Keratinocyte (primary cell): ENCODE data around the gene NRARP. TPM values are rescaled to one million over a fixed set of nuclear protein-coding genes. Genes with fewer than 3 reads are reported as not detected.

Source experiments
- DNase-seq: peaks from one replicate; pipeline ENCODE4 v3.0.0-alpha.2; 2011; ENCODE audit warnings: low read depth, missing footprints, low spot score
- FAIRE-seq: peaks from 2 replicates; lab custom pipeline; 2011; peaks lifted over from hg19 to GRCh38; lab: Jason Lieb, UNC
- H2AFZ ChIP-seq: 2 replicates; pipeline ENCODE4 v1.6.0; 2012; ENCODE audit warnings: low read length, control low read depth, inconsistent platforms; ENCODE audit not compliant: control insufficient read depth
- H3K27ac ChIP-seq: 2 replicates; pipeline ENCODE4 v1.5.1; 2011; ENCODE audit warnings: low read length; ENCODE audit not compliant: control insufficient read depth, insufficient read depth
- H3K27me3 ChIP-seq: 3 replicates; pipeline ENCODE4 v1.6.0; 2011; ENCODE audit warnings: low read length; ENCODE audit not compliant: control insufficient read depth, insufficient read depth; ENCODE audit errors: extremely low read depth
- H3K36me3 ChIP-seq, 2 experiments: 2 replicates in 1 of 2; 3 replicates in 1 of 2; pipeline ENCODE4 v1.5.1; 2011; ENCODE audit warnings: low read length in 2 of 2, mild to moderate bottlenecking in 1 of 2; ENCODE audit not compliant: control insufficient read depth in 2 of 2, insufficient read depth in 2 of 2; ENCODE audit errors: extremely low read depth in 1 of 2
- H3K4me1 ChIP-seq: 3 replicates; pipeline ENCODE4 v1.5.1; 2011; ENCODE audit warnings: low read length; ENCODE audit not compliant: control insufficient read depth, insufficient read depth; ENCODE audit errors: extremely low read depth
- H3K4me2 ChIP-seq: 3 replicates; pipeline ENCODE4 v1.6.0; 2011; ENCODE audit warnings: low read depth, low read length; ENCODE audit not compliant: control insufficient read depth, insufficient read depth; ENCODE audit errors: extremely low read depth
- H3K4me3 ChIP-seq, 3 experiments: fragments of 200-600 bp in 1 of 3; sonication (generic) in 1 of 3; 2 replicates in 2 of 3; 3 replicates in 1 of 3; pipeline ENCODE4 v1.5.1; 2011 to 2016; ENCODE audit warnings: low read length in 3 of 3, mild to moderate bottlenecking in 3 of 3, control low read depth in 2 of 3, inconsistent platforms in 1 of 3, low read depth in 1 of 3, mixed read lengths in 1 of 3, mixed run types in 1 of 3, moderate library complexity in 1 of 3; ENCODE audit not compliant: control insufficient read depth in 2 of 3, insufficient read depth in 2 of 3; ENCODE audit errors: extremely low read depth in 1 of 3
- H3K79me2 ChIP-seq: 2 replicates; pipeline ENCODE4 v1.6.0; 2012; ENCODE audit warnings: low read length; ENCODE audit not compliant: control insufficient read depth, insufficient read depth
- H3K9ac ChIP-seq: 3 replicates; pipeline ENCODE4 v1.6.0; 2011; ENCODE audit warnings: low read length; ENCODE audit not compliant: control insufficient read depth, insufficient read depth; ENCODE audit errors: extremely low read depth
- H3K9me1 ChIP-seq: 3 replicates; pipeline ENCODE4 v1.6.0; 2011; ENCODE audit warnings: low read length; ENCODE audit not compliant: control insufficient read depth, insufficient read depth; ENCODE audit errors: extremely low read depth
- H3K9me3 ChIP-seq: 2 replicates; pipeline ENCODE4 v1.5.1; 2012; ENCODE audit warnings: low read depth, low read length; ENCODE audit not compliant: control insufficient read depth
- H4K20me1 ChIP-seq: 3 replicates; pipeline ENCODE4 v1.6.0; 2011; ENCODE audit warnings: low read length; ENCODE audit not compliant: control insufficient read depth, insufficient read depth; ENCODE audit errors: extremely low read depth
- EZH2 ChIP-seq: IDR thresholded peaks from one replicate; pipeline ENCODE4 v1.6.1; 2012; ENCODE audit warnings: inconsistent platforms, mild to moderate bottlenecking, low read length, moderate library complexity
- dilution Hi-C: fragments of 300-500 bp; cut with MboI; formaldehyde crosslinking; loops from one replicate; pipeline ENCODE4 v1.7.0; 2020; ENCODE audit warnings: low sequenced_read_pairs; ENCODE audit not compliant: extremely low pct_ligation_motif_present
- polyA plus RNA-seq, 5 experiments: library from polyadenylated mRNA; depleted of rRNA in 3 of 5; stranded (reverse) in 3 of 5; stranded (forward) in 1 of 5; unstranded in 1 of 5; fragments of >200 nt; gene quantifications; 1 replicate in 1 of 5; 2 replicates in 3 of 5; 3 replicates in 1 of 5; pipeline versions ENCODE4 v1.2.1 to v1.2.3, GENCODE V29; 2011 to 2012; ENCODE audit warnings: missing spikeins in 2 of 5, low read depth in 1 of 5, low replicate concordance in 1 of 5
- TF ChIP-seq, protein P1 (sequence below), 3 experiments: IDR thresholded peaks in 1 of 3; conservative IDR thresholded peaks in 1 of 3; optimal IDR thresholded peaks in 1 of 3; 2 replicates in 2 of 3; 3 replicates in 1 of 3; pipeline versions ENCODE3 to v1.5.1; 2011; ENCODE audit warnings: low read length in 3 of 3, mild to moderate bottlenecking in 3 of 3, moderate library complexity in 2 of 3, control low read depth in 1 of 3, inconsistent platforms in 1 of 3; ENCODE audit not compliant: insufficient read depth in 2 of 3; ENCODE audit errors: extremely low read depth in 1 of 3

Gene NRARP
- polyA plus RNA-seq, 1 donor (not counting 4 experiments of a cell fraction or from before 2014, with no cell fraction given) = 2.4 TPM

DNA sequence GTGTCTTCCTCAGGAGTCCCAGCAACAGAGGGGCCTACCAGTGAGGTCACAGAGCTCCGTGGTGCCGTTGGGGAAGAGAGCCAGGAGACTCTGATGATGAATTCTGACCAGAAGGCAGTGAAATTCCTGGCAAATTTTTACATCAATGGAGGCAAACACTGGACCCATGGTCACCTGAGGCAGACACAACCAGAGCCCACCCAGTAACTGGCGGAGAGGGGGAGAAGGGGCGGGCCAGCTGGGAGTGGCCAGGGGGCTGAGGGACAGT, 50.9 kb downstream of the NRARP start, which contains the start of gene STPG3:
TSS of gene STPG3 (plus strand) at position 93 of the 268 bp plus-strand sequence. CDS start at position 94, 1 bp downstream.
- Histone ChIP-seq H3K9ac (no peak within 1 kb of the TSS), H3K9me1 (no peaks in the 10 kb centered on the region), H4K20me1 (no peaks in the 10 kb centered on the region), H3K27ac (no peak within 1 kb of the TSS), H3K27me3 (no peaks in the 10 kb centered on the region), H3K9me3 (no peaks in the 10 kb centered on the region), H3K4me3 (no peak within 1 kb of the TSS), H3K4me1 (peaks cover 7% of the 10 kb centered on the region), H2AFZ (no peak within 1 kb of the TSS), H3K4me2 (no peak within 1 kb of the TSS), H3K36me3 (peaks cover 0 to under 1% of the 10 kb centered on the region in 2 experiments), H3K79me2 (peaks cover 8% of the 10 kb centered on the region)
- no peak for TF ChIP-seq EZH2
- TF ChIP-seq, protein P1, sequence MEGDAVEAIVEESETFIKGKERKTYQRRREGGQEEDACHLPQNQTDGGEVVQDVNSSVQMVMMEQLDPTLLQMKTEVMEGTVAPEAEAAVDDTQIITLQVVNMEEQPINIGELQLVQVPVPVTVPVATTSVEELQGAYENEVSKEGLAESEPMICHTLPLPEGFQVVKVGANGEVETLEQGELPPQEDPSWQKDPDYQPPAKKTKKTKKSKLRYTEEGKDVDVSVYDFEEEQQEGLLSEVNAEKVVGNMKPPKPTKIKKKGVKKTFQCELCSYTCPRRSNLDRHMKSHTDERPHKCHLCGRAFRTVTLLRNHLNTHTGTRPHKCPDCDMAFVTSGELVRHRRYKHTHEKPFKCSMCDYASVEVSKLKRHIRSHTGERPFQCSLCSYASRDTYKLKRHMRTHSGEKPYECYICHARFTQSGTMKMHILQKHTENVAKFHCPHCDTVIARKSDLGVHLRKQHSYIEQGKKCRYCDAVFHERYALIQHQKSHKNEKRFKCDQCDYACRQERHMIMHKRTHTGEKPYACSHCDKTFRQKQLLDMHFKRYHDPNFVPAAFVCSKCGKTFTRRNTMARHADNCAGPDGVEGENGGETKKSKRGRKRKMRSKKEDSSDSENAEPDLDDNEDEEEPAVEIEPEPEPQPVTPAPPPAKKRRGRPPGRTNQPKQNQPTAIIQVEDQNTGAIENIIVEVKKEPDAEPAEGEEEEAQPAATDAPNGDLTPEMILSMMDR (optimal IDR thresholded peaks at IDR 0.05 in 1 of 3, IDR thresholded peaks at IDR 0.05 in 1 of 3, conservative IDR thresholded peaks at IDR 0.05 in 1 of 3; ENCODE audit: extremely low read depth in 1 of 3, insufficient read depth in 2 of 3, low read length in 3 of 3) = no peak
- dilution Hi-C loops = no loop called here
- no peak for DNase-seq
- FAIRE-seq = no peak

DNA sequence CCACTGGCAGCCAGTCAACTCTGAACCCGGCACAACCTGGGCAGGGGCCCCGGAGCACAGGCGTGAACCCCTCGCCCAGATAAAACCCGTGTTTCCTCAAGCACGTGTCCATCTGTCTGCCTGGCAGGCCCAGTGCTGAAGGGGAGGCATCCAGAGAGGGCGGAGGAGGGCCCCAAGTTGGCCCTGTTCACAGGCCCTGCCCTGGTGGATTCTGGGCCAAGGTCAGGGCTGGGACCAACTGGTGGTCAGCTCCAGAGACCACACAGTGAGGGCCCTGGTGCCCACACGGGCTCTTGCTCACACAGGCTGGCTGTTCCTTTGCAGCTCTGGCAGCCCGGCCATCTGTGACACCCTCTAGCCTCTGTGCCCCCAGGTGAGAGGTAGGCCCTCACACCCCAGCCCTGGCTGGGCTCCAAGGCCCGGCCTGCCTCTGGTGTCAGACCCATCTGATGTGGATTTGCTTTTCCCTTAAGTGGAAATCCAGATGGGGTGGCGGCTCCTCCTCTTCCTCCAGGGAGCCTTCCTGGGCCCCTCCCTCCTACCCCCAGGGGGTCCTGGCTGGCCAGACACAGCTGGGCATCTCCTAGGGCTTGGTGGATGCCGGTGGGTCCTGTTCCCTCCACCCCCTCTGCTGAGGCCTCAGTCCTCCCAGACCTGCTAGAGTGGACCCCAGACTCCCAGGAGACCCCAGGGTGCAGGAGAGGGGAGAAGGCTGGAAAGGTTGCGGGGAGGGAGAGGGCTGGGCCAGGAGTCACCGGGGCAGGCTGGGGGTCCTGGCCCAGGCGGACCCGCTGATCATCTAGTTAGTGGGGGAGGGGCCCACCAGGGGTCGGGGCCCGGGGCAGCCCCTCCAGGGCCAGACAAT, 51.5 kb downstream of the NRARP start:
- no peaks in the 10 kb centered on the region for H3K27me3 ChIP-seq
- no peak overlapping the region for H2AFZ ChIP-seq
- H3K79me2 ChIP-seq = peaks cover 3% of the 10 kb centered on the region
- no peak overlapping the region for H3K27ac ChIP-seq
- H3K9ac ChIP-seq = no peak overlapping the region
- TF ChIP-seq, protein P1 (optimal IDR thresholded peaks at IDR 0.05 in 1 of 3, IDR thresholded peaks at IDR 0.05 in 1 of 3, conservative IDR thresholded peaks at IDR 0.05 in 1 of 3; ENCODE audit: extremely low read depth in 1 of 3, insufficient read depth in 2 of 3, low read length in 3 of 3) = no peak
- TF ChIP-seq EZH2 = no peak
- no peak overlapping the region for H3K4me2 ChIP-seq
- FAIRE-seq (no peak), DNase-seq (no peak)
- no peak overlapping the region for H3K4me3 ChIP-seq
- dilution Hi-C loops = no loop called here
- H4K20me1 ChIP-seq = no peaks in the 10 kb centered on the region
- peaks cover 5% of the 10 kb centered on the region for H3K4me1 ChIP-seq
- H3K36me3 ChIP-seq = no peaks in the 10 kb centered on the region
- H3K9me3 ChIP-seq = no peaks in the 10 kb centered on the region
- H3K9me1 ChIP-seq = no peaks in the 10 kb centered on the region

Other genes with a start within 250 kb of the NRARP start
- gene ENTPD2, start 248.2 kb downstream of the NRARP start, polyA plus RNA-seq = 0.52 to 1.3 TPM (median 0.65 TPM) in 3 replicates
- gene SAPCD2, start 231.7 kb downstream of the NRARP start, polyA plus RNA-seq = 0.90 to 1.6 TPM (median 1.2 TPM) in 3 replicates
- gene UAP1L1, start 224.8 kb downstream of the NRARP start, polyA plus RNA-seq = 2.7 to 4.3 TPM (median 4.3 TPM) in 3 replicates
- gene MAN1B1, start 215.3 kb downstream of the NRARP start, polyA plus RNA-seq = 31.4 to 48.2 TPM (median 34.3 TPM) in 3 replicates
- gene DPP7, start 187.5 kb downstream of the NRARP start, polyA plus RNA-seq = 29.7 to 93.1 TPM (median 35.3 TPM) in 3 replicates
- 0.03 to 0.26 TPM (median 0.03 TPM) in 3 replicates for gene GRIN1, start 163.1 kb downstream of the NRARP start, polyA plus RNA-seq
- not detected in 3 replicates for gene LRRC26, start 132.2 kb downstream of the NRARP start, polyA plus RNA-seq
- gene TMEM210, start 130.2 kb downstream of the NRARP start, polyA plus RNA-seq = not detected in 3 replicates
- 11.9 to 24.0 TPM (median 13.8 TPM) in 3 replicates for gene ANAPC2, start 113.7 kb downstream of the NRARP start, polyA plus RNA-seq
- gene SSNA1, start 113.6 kb downstream of the NRARP start, polyA plus RNA-seq = 45.3 to 63.2 TPM (median 56.7 TPM) in 3 replicates
- 1.1 to 2.2 TPM (median 1.6 TPM) in 3 replicates for gene TPRN, start 101.5 kb downstream of the NRARP start, polyA plus RNA-seq
- gene TMEM203, start 96.6 kb downstream of the NRARP start, polyA plus RNA-seq = 22.3 to 36.7 TPM (median 29.2 TPM) in 3 replicates
- gene NDOR1, start 96.6 kb downstream of the NRARP start, polyA plus RNA-seq = 3.9 to 6.0 TPM (median 5.5 TPM) in 3 replicates
- 0.15 to 0.19 TPM in 2 of 3 replicates, not detected in the other for gene RNF208, start 80.0 kb downstream of the NRARP start, polyA plus RNA-seq
- 0.80 to 1.8 TPM (median 1.2 TPM) in 3 replicates for gene CYSRT1, start 77.1 kb downstream of the NRARP start, polyA plus RNA-seq
- gene RNF224, start 74.8 kb downstream of the NRARP start, polyA plus RNA-seq = not detected in 3 replicates
- 0.03 TPM in 1 of 3 replicates, not detected in the others for gene SLC34A3, start 71.4 kb downstream of the NRARP start, polyA plus RNA-seq
- 390 to 693 TPM (median 440 TPM) in 3 replicates for gene TUBB4B, start 61.0 kb downstream of the NRARP start, polyA plus RNA-seq
- gene STPG3, start 51.0 kb downstream of the NRARP start, polyA plus RNA-seq = not detected in 3 replicates
- gene NELFB, start 46.9 kb downstream of the NRARP start, polyA plus RNA-seq = 25.1 to 40.2 TPM (median 35.0 TPM) in 3 replicates
- 5.8 to 9.8 TPM (median 7.8 TPM) in 3 replicates for gene TOR4A, start 24.5 kb downstream of the NRARP start, polyA plus RNA-seq
- 1.5 to 5.4 TPM (median 1.9 TPM) in 3 replicates for gene EXD3, start 120.9 kb upstream of the NRARP start, polyA plus RNA-seq
- gene NOXA1, start 121.1 kb upstream of the NRARP start, polyA plus RNA-seq = 0.07 to 0.33 TPM (median 0.09 TPM) in 3 replicates
- not detected in 3 replicates for gene ENTPD8, start 139.1 kb upstream of the NRARP start, polyA plus RNA-seq
- gene NSMF, start 157.1 kb upstream of the NRARP start, polyA plus RNA-seq = 29.5 to 46.6 TPM (median 33.1 TPM) in 3 replicates
- 0.17 to 0.34 TPM (median 0.18 TPM) in 3 replicates for gene PNPLA7, start 248.1 kb upstream of the NRARP start, polyA plus RNA-seq
- 18.1 to 33.0 TPM (median 21.0 TPM) in 3 replicates for gene MRPL41, start 249.6 kb upstream of the NRARP start, polyA plus RNA-seq